ENCODE results near the gene JAM3.

The JAM3 gene

DNA sequence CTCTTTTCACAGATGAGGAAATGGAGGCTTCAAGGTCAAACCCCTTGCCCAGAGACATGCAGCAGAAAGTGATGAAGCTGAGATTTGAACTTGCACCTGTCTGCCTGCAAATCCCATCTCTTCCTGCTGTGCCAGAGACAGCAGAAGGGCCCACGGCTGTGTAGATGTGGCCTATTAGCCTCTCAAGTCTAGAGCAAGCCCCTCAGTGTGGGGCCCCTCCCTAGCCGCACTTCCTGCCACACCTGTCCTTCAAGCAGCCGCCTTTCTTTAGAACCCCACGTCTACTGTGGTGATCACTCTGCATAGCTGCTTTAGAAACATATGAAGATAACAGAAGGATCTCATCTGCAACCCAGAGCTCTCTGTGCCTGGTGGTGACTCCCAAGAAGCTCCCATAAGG lies 41.2 kb upstream of the JAM3 start:
- Histone ChIP-seq H3K27me3 (ENCODE audit: control insufficient read depth in 3 of 3, insufficient read depth in 3 of 3, low read depth in 1 of 3, low read length in 3 of 3) (peaks cover 0 to 82% (median 1%) of the 10 kb centered on the region in 3 experiments), H4K91ac (ENCODE audit: low read depth, low read length, poor library complexity) (no peak overlapping the region), H3K9me3 (replicated peaks in 1 of 2; ENCODE audit: control insufficient read depth in 2 of 2, insufficient read depth in 1 of 2, low read depth in 1 of 2, low read length in 2 of 2) (no peaks in the 10 kb centered on the region), H3K14ac (ENCODE audit: low read length) (no peak overlapping the region), H2BK5ac (ENCODE audit: low read length) (no peak overlapping the region), H3K4ac (ENCODE audit: low read length) (no peak overlapping the region), H2AFZ (ENCODE audit: low read length) (no peak overlapping the region), H3K4me1 (ENCODE audit: control insufficient read depth in 2 of 2, insufficient read depth in 1 of 2, low read depth in 1 of 2, low read length in 2 of 2) (peaks cover 18 to 30% of the 10 kb centered on the region in 2 donors), H3K27ac (replicated peaks; ENCODE audit: low read length) (no peak overlapping the region), H3K4me3 (ENCODE audit: low read length in 2 of 2) (no peak overlapping the region), H2BK15ac (ENCODE audit: low read length) (no peak overlapping the region), H3K4me2 (ENCODE audit: insufficient read depth, low read length, poor library complexity, severe bottlenecking) (no peak overlapping the region), H2BK120ac (ENCODE audit: low read depth, low read length) (no peak overlapping the region), H2AK5ac (ENCODE audit: low read depth, low read length) (no peak overlapping the region), H3K36me3 (replicated peaks in 1 of 2; ENCODE audit: control insufficient read depth in 2 of 2, insufficient read depth in 2 of 2, low read length in 2 of 2) (no peaks in the 10 kb centered on the region), H4K8ac (ENCODE audit: low read depth, low read length) (no peak overlapping the region), H2BK12ac (ENCODE audit: low read length) (no peak overlapping the region), H3K18ac (ENCODE audit: low read length) (no peak overlapping the region), H3K9ac (ENCODE audit: low read depth, low read length, poor library complexity) (no peak overlapping the region), H3K23ac (ENCODE audit: low read depth, low read length, poor library complexity) (no peak overlapping the region), H3K79me1 (ENCODE audit: low read depth, low read length) (no peaks in the 10 kb centered on the region)
- DNase-seq (ENCODE audit: low spot score): no peak
- WGBS, 2 donors (ENCODE audit: extremely low coverage in 2 of 2, insufficient read length in 2 of 2, insufficient replicate concordance in 1 of 2): no CpG with 5 or more reads among the region's 4 CpGs

DNA sequence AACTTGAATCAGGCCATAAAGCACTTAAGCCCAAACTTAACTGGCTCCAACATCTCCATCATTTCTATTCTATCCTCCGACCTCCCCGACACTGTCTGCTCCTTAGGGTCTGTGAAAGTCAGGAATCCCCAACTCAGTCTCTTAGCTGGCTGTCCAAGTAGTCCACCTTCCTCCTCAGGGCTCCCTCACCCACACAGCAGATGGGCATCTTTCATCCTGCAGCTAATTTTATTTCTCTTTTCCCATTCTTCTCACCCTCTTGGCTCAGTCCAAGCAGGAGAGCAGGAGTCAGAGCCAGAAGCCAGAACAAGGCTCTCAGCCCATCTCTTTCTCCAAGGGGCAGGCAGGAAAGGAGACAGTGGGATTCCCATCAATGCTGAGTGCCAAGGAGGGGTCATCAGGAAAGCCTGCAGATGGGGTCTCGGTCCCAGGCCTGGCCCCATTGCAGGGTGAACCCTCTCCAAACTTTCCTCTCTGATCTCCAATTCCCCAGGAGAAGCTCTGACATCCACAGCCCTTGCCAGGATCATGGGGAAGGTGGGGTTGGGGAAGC lies 40.4 kb upstream of the JAM3 start:
- no peak overlapping the region for H3K4ac ChIP-seq (ENCODE audit: low read length)
- H3K14ac ChIP-seq (ENCODE audit: low read length): no peak overlapping the region
- H2BK5ac ChIP-seq (ENCODE audit: low read length): no peak overlapping the region
- no CpG with 5 or more reads among the region's 3 CpGs for WGBS, 2 donors (ENCODE audit: extremely low coverage in 2 of 2, insufficient read length in 2 of 2, insufficient replicate concordance in 1 of 2)
- no peak overlapping the region for H4K91ac ChIP-seq (ENCODE audit: low read depth, low read length, poor library complexity)
- no peak overlapping the region for H2BK120ac ChIP-seq (ENCODE audit: low read depth, low read length)
- H2AK5ac ChIP-seq (ENCODE audit: low read depth, low read length): no peak overlapping the region
- no peak overlapping the region for H2BK12ac ChIP-seq (ENCODE audit: low read length)
- H3K27ac ChIP-seq (replicated peaks; ENCODE audit: low read length): no peak overlapping the region
- H3K4me3 ChIP-seq (ENCODE audit: low read length in 2 of 2): no peak overlapping the region
- H3K27me3 ChIP-seq (ENCODE audit: control insufficient read depth in 3 of 3, insufficient read depth in 3 of 3, low read depth in 1 of 3, low read length in 3 of 3): peaks cover 0 to 87% (median 1%) of the 10 kb centered on the region in 3 experiments
- no peak overlapping the region for H4K8ac ChIP-seq (ENCODE audit: low read depth, low read length)
- peaks cover 21 to 34% of the 10 kb centered on the region in 2 donors for H3K4me1 ChIP-seq (ENCODE audit: control insufficient read depth in 2 of 2, insufficient read depth in 1 of 2, low read depth in 1 of 2, low read length in 2 of 2)
- H3K9ac ChIP-seq (ENCODE audit: low read depth, low read length, poor library complexity): no peak overlapping the region
- H3K79me1 ChIP-seq (ENCODE audit: low read depth, low read length): no peaks in the 10 kb centered on the region
- H3K23ac ChIP-seq (ENCODE audit: low read depth, low read length, poor library complexity): no peak overlapping the region
- H2AFZ ChIP-seq (ENCODE audit: low read length): no peak overlapping the region
- no peak overlapping the region for H3K4me2 ChIP-seq (ENCODE audit: insufficient read depth, low read length, poor library complexity, severe bottlenecking)
- H3K18ac ChIP-seq (ENCODE audit: low read length): no peak overlapping the region
- H2BK15ac ChIP-seq (ENCODE audit: low read length): no peak overlapping the region
- H3K9me3 ChIP-seq (replicated peaks in 1 of 2; ENCODE audit: control insufficient read depth in 2 of 2, insufficient read depth in 1 of 2, low read depth in 1 of 2, low read length in 2 of 2): no peaks in the 10 kb centered on the region
- no peak for DNase-seq (ENCODE audit: low spot score)
- H3K36me3 ChIP-seq (replicated peaks in 1 of 2; ENCODE audit: control insufficient read depth in 2 of 2, insufficient read depth in 2 of 2, low read length in 2 of 2): no peaks in the 10 kb centered on the region

DNA sequence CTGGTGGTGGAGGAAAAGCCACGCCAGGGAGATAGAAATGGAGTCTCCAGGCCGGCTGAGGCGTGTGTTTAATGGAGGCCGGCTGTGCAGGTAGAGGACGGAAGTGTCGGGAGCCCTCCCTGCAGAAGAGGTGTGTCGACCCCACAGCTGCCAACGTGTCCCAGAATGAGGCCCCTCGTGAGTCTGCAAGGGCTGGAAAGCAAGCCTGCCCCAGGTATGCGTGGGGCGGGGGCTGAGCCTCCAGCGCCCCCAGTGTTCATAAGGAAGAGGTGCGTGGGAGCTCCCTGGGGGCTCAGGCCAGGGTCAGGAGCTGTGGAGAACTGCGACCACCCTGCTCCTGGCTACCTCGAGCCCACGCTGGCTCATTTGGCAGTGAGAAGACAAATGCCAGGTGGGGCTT lies 38.0 kb upstream of the JAM3 start:
- H2AK5ac ChIP-seq (ENCODE audit: low read depth, low read length): peak overlapping the region; percentile 18
- no peak overlapping the region for H4K8ac ChIP-seq (ENCODE audit: low read depth, low read length)
- H3K23ac ChIP-seq (ENCODE audit: low read depth, low read length, poor library complexity): no peak overlapping the region
- peak overlapping the region; percentile 51 for H2BK15ac ChIP-seq (ENCODE audit: low read length)
- no peak overlapping the region for H2BK12ac ChIP-seq (ENCODE audit: low read length)
- no peak overlapping the region for H2BK120ac ChIP-seq (ENCODE audit: low read depth, low read length)
- WGBS, 2 donors (ENCODE audit: extremely low coverage in 2 of 2, insufficient read length in 2 of 2, insufficient replicate concordance in 1 of 2): no CpG with 5 or more reads among the region's 16 CpGs
- H3K4me3 ChIP-seq (ENCODE audit: low read length in 2 of 2): no peak overlapping the region
- DNase-seq (ENCODE audit: low spot score): no peak
- no peak overlapping the region for H3K27ac ChIP-seq (replicated peaks; ENCODE audit: low read length)
- H2AFZ ChIP-seq (ENCODE audit: low read length): no peak overlapping the region
- H3K36me3 ChIP-seq (replicated peaks in 1 of 2; ENCODE audit: control insufficient read depth in 2 of 2, insufficient read depth in 2 of 2, low read length in 2 of 2): no peaks in the 10 kb centered on the region
- H3K4me2 ChIP-seq (ENCODE audit: insufficient read depth, low read length, poor library complexity, severe bottlenecking): no peak overlapping the region
- H3K9me3 ChIP-seq (replicated peaks in 1 of 2; ENCODE audit: control insufficient read depth in 2 of 2, insufficient read depth in 1 of 2, low read depth in 1 of 2, low read length in 2 of 2): no peaks in the 10 kb centered on the region
- H3K4ac ChIP-seq (ENCODE audit: low read length): no peak overlapping the region
- H3K27me3 ChIP-seq (ENCODE audit: control insufficient read depth in 3 of 3, insufficient read depth in 3 of 3, low read depth in 1 of 3, low read length in 3 of 3): peaks cover 0 to 68% (median 1%) of the 10 kb centered on the region in 3 experiments
- H3K18ac ChIP-seq (ENCODE audit: low read length): peak overlapping the region; percentile 21
- H2BK5ac ChIP-seq (ENCODE audit: low read length): no peak overlapping the region
- no peak overlapping the region for H3K9ac ChIP-seq (ENCODE audit: low read depth, low read length, poor library complexity)
- no peaks in the 10 kb centered on the region for H3K79me1 ChIP-seq (ENCODE audit: low read depth, low read length)
- H4K91ac ChIP-seq (ENCODE audit: low read depth, low read length, poor library complexity): no peak overlapping the region
- H3K14ac ChIP-seq (ENCODE audit: low read length): no peak overlapping the region
- peaks cover 28 to 45% of the 10 kb centered on the region in 2 donors for H3K4me1 ChIP-seq (ENCODE audit: control insufficient read depth in 2 of 2, insufficient read depth in 1 of 2, low read depth in 1 of 2, low read length in 2 of 2)

DNA sequence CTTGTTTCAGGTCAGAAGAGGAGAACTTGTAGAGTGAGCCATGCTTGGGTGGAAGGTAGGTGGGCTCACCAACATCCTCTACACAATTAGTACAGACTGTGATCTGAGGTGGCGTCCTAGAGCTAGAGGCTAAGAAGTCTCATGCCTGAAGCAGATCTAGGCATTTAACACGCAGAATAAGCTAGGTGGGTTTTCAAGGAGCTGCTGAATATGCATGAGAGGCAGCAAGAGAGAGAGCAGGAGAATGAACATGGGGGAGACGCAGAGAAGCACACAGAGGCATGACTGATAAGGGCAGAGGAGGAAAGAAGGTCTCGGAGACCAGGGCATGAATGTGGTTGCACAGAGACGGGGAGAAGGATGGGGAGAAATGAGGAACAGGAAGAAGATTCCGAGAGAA lies 36.8 kb upstream of the JAM3 start:
- Histone ChIP-seq H4K8ac (ENCODE audit: low read depth, low read length) (no peak overlapping the region), H4K91ac (ENCODE audit: low read depth, low read length, poor library complexity) (no peak overlapping the region), H3K4me2 (ENCODE audit: insufficient read depth, low read length, poor library complexity, severe bottlenecking) (no peak overlapping the region), H3K27ac (replicated peaks; ENCODE audit: low read length) (no peak overlapping the region), H3K4ac (ENCODE audit: low read length) (no peak overlapping the region), H3K4me3 (ENCODE audit: low read length in 2 of 2) (no peak overlapping the region), H2BK12ac (ENCODE audit: low read length) (no peak overlapping the region), H3K79me1 (ENCODE audit: low read depth, low read length) (no peaks in the 10 kb centered on the region), H2BK120ac (ENCODE audit: low read depth, low read length) (no peak overlapping the region), H2AFZ (ENCODE audit: low read length) (no peak overlapping the region), H3K9ac (ENCODE audit: low read depth, low read length, poor library complexity) (no peak overlapping the region), H3K36me3 (replicated peaks in 1 of 2; ENCODE audit: control insufficient read depth in 2 of 2, insufficient read depth in 2 of 2, low read length in 2 of 2) (no peaks in the 10 kb centered on the region), H3K18ac (ENCODE audit: low read length) (peak overlapping the region; percentile 67), H2BK15ac (ENCODE audit: low read length) (no peak overlapping the region), H3K4me1 (ENCODE audit: control insufficient read depth in 2 of 2, insufficient read depth in 1 of 2, low read depth in 1 of 2, low read length in 2 of 2) (peaks cover 22 to 34% of the 10 kb centered on the region in 2 donors), H3K27me3 (ENCODE audit: control insufficient read depth in 3 of 3, insufficient read depth in 3 of 3, low read depth in 1 of 3, low read length in 3 of 3) (peaks cover 0 to 64% (median 1%) of the 10 kb centered on the region in 3 experiments), H2BK5ac (ENCODE audit: low read length) (no peak overlapping the region), H2AK5ac (ENCODE audit: low read depth, low read length) (no peak overlapping the region), H3K14ac (ENCODE audit: low read length) (no peak overlapping the region), H3K23ac (ENCODE audit: low read depth, low read length, poor library complexity) (no peak overlapping the region), H3K9me3 (replicated peaks in 1 of 2; ENCODE audit: control insufficient read depth in 2 of 2, insufficient read depth in 1 of 2, low read depth in 1 of 2, low read length in 2 of 2) (no peaks in the 10 kb centered on the region)
- no CpG with 5 or more reads among the region's 6 CpGs for WGBS, 2 donors (ENCODE audit: extremely low coverage in 2 of 2, insufficient read length in 2 of 2, insufficient replicate concordance in 1 of 2)
- no peak for DNase-seq (ENCODE audit: low spot score)
